Stimulated activated CD4-positive, alpha-beta T cell treated with anti-CD3 and anti-CD28 coated beads, Interleukin-2, amount 100 ng/mL, for 48 hours (primary cell): ENCODE measurements around the gene METTL8.
"Not testable (repeated sequence)": the region's sequence is repeated elsewhere in the genome, so short reads cannot be mapped to it uniquely, and the experiment has no call there.

Experiments used
- DNase-seq, 2 donors: peaks; one replicate each; pipeline ENCODE4 v3.0.0-alpha.2; 2020

The METTL8 gene

GRCh38 chr2:171422710-171423495 is 10.9 kb downstream of the METTL8 start:
- not testable (repeated sequence) for DNase-seq

DNA sequence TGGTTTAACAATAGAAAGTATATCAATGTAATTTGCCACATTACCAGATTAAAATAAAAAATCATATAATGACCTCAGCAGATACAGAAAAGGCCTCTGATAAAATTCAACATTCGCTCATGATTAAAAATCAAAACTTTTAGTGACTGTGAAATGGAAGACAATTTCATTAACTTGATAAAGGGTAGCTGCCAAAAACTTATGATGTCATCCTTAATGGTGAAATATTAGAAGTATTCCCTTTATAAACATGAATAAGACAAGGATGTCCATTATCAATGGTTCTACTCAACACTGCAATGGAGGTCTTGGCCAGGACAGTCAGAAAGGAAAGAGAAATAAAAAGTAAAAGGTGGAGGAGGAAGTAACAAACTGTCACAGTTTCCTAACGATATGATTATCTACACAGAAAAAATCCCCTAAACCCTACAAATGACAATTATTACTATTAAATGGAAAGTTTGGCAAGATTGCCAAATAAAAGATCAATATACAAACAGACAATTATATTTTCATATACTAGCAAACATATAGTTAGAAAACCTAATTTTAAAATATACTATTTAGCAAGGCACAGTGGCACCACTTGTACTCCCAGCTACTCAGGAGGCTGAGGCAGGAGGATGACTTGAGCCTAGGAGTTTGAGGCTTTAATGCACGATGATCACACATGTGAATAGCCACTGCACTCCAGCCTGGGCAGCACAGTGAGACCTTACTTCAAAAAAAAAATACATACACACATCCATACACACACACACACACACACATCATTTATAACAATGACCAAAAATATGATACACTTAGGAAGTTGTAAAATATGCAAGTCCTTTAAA is 12.8 kb downstream of the METTL8 start:
- DNase-seq: no peak

- no peak for DNase-seq
Observed at GRCh38 chr2:171419333-171419732, 14.5 kb downstream of the METTL8 start.

DNA sequence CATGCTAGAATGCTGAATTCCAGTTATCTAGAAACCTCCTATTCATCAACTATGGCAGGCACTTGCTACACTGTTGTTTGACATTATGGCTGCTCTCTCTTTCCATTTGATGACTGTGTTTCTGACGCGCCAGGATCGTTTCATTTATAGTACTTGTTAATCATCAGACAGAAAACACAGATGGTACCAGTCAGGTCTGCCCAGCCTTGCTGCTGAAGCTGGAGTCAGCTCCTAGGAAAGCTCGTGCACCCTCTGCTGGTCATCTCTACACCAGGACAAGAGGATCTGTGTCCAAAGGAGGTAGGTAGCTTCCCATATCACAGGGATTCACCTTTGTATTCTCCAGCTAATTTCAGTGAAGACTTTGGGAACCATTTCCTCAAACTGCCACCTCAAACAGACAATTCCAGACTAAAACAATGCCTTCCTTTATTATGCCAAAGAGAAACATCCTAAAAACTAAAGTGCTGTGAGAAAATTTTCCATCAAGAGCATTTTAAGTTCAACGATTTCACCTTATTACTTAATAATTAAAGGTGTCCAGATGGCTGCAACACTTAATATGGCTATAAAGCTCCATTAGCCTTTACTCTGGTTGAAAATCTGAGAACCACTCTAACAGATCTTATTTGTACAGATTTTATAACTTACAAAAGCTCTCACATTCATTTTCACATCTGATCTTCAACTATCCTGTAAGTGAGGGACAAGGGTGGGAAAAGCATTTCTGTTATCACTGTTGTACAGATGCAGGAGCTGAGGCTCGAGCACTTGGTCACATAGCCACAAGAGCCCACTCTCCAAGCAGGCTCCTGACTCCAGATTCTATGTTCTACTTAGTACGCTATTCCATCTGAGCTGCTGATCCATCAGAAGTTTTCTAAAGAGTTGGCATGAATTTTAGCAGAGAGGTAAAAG is 17.5 kb downstream of the METTL8 start:
- peak; percentile 70 to 77 for DNase-seq

GRCh38 chr2:171414645-171415044 is 19.1 kb downstream of the METTL8 start:
- DNase-seq: not testable (repeated sequence)

DNA sequence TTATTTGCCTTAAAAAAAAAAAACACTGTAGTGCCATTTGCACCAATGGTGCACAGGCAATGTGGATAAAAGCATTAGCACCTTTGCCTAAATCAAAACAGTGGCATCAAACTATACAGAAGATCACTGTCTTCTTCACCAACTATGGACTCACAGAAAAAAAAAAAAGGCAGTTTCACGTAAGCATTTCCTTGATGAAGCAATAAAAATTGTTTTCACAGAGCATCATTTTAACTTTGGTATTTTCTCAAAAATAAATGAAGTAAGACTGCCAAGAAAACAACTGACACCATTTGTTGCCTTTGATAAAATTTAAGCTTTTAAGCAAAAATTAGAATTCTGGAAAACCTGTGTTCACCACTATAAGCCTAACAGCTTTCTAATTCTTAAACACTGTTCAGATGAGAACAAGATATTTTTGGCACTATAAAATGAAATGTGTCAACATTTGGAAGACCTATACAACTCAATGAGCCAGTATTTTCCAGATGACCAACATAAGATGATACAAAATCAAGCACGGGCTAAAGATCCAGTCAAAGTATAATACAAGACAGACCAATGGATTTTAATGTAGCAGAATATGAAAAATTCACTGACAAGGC is 21.1 kb downstream of the METTL8 start:
- no peak for DNase-seq

DNA sequence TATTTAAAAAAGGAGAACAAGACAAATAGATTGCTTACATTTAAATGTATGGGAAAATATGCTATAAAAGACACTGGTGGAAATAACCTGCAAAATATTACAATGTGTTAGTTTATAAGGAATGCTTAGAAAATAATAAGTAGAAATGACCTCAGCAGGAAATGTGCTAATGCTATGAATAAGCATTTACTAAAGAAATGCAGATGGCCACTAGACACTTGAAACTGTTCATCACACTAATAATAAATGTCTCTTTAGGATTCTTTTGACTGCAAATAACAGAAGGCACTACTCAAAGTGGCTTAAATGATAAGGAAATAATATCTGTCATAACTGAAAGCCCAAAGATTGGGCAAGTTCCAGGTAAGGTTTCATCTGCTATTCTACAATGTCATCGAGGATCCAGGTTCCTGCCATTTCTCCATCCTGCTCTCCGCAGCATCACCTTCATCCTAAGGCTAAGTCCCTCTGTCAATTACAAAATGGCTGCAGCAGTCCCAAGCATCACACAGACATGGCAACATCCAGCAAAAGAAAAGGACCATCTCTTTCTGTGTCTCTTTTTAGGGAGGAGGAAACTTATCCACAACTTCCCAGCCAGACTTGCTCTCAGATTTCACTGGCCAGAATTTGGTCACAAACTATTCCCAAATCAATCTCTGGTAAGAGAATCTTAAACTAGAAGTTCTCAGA is 21.9 kb downstream of the METTL8 start:
- no peak for DNase-seq

DNA sequence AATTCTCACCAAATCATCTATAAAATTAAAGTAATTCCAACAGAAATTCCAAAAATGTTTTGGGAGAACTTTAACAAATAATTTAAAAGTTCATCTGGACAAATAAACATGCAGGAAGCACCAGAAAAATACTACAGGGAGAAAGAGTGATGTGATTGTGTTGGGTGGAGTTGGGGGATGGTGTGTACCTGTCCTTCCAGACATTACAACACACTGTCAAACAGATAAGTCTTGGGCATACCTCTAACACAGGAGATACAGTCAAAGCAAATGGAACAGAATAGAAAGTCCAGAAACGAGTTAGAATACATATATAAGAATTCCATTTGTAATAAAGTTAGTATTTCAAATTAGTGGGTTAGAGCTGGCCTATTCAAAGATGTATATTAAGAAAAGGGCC is 22.6 kb downstream of the METTL8 start:
- no peak for DNase-seq

DNA sequence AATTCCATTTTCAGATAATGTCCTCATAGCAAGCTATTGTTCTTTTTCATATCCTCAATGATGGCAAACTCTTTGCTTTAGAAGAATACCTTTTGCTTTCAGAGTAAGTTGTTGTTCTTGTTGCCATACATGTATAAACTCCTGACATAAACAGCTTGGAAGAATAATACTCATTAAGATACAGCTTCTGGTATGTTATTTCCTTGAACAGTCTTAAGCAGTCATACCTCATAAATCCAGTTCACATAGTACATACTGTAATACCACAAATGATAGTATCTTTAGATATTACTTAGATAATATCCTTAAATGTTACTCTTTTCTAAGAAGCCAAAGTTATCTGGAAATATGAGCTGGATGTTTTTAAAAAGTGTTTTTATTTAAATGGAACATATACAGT is 23.2 kb downstream of the METTL8 start:
- DNase-seq: no peak

GRCh38 chr2:171410101-171410500 is 23.7 kb downstream of the METTL8 start:
- DNase-seq: no peak

DNA sequence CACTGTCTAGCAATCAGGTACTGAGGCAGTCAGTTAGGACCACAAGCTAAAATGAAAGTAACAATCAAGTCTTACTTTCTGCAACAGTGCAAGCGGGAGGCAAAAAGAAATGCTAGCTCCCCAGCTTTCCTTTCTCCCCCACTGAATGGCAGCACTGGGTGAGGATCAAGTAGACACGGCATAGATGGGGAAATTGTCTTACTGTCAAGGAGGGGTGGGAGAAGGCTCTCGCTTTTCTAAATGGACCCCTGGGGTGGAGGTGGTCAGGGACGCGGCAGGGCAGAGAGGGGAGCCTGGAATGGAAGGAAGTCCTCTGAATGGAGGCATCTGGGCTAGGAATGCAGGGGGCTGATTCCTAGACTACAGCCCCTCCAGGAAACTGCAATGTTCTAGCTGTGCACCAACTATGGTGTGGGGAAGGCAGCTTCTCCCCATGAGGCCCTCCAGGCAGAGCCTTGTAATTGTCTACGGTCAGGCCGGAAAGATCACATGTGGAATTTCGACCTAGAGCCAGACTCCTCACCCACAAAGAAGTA is 24.3 kb downstream of the METTL8 start:
- DNase-seq: no peak

GRCh38 chr2:171407676-171408044 is 26.1 kb downstream of the METTL8 start:
- DNase-seq: no peak

DNA sequence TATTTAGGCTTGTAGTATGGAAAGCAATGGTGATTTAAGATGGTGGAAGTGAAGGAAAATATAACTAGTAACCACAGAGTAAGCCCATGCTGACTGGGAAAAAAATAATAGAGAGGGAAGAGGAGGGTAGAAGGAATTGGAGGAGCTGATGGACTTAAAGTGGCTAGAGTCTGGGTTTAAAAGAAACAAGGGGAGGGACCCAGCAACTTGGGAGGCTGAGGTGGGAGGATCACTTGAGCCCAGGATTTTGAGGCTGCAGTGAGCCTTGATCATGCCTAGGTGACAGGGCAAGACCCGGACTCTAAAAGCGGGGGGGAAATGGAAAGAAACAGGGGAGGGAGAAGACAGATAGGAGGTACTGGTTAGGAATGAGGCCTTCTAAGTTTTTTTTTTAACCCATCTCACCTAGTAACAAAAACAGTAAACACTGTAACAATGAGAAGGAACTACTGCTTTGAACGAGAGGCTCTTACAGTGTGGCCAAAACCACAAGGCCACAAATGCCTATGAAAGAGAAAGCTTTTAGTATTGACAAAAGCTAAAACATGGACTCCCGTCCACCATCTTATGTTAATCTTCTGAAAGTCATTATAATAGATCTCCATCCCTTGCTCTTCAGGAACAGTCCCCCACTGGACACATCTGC is 26.6 kb downstream of the METTL8 start:
- DNase-seq: no peak

DNA sequence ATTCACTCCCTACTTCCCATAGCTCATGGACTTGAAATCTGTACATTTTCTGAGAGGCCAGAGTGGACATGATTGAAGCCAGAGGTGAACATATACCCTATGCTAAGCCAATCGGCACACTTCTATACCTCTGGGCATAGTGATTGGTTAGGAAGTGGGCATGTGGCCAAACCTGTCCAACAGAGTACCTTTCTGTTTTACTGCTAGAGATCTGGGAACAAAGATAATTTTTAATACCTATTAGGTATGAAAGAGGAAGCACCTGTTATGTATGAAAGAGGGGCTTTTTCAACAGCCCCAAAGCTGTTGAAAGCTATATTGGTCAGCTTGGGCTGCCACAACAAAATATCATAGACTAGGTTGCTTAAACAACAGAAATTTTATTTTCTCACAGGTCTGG is 27.7 kb downstream of the METTL8 start:
- no peak for DNase-seq

DNA sequence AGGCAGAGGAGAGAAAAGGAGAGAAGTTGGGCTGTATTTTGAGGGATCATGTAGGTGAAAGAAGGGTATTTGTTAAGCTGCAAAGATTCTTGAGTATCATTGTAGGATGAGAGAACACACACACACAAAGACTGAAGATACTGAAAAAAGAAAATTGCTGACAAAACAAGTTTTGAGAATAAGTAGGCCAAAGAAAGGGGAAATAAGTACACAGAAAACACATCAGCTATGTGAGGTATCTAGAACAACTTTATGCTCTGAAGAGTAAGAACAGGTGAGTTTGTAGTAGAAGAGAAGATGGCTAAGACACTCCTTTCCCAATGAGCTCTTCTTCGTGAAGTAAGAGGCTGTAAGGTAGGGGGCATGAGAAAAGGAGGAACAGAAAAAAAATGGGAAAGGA is 28.2 kb downstream of the METTL8 start:
- DNase-seq: no peak

GRCh38 chr2:171404719-171405118 is 29.1 kb downstream of the METTL8 start:
- no peak for DNase-seq

DNA sequence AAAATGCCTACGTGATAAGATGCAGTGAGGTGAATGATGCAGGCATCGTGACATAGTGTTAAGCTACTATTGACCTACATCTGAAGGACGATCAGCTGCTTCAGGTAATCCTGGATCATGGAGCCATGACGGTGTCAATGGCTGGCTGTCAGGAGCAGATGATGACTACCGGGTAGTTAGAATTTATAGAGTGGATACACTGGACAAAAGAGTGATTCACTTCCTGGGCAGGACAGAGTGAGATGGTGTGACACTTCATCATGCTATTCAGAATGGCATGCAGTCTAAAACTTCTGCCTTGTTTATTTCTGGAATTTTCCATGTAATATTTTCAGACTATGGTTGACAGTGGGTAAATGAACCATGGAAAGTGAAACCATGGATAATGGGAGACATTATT is 29.5 kb downstream of the METTL8 start:
- no peak for DNase-seq

DNA sequence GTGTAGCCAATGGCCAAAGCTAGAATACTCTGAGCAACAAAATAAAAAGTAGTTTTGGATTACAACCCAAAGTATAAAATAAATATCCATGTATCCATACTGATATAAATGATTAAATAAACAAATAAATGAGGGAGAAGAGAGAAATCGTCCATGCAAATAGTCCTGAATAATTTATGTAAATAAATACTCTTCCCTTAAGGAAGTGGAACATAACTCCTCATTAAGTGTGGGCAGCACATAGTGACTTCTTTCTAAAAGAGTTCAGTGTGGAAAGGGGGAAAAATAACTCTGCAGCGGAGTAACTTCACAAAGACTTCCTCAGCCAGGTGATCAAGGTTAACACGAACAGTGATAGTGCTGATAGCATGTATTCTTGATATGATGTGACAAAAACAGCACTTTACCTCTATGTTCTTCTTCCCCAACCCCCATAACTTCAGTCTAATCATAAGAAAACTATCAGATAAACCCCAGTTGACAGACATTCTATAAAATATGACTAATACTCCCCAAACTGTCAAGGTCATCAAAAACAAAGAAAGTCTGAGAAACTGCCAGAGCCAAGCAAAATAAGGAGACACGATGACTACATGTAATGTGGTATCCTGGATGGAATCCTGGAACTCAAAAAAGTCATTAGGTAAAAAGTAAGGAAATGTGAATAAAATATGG is 30.7 kb downstream of the METTL8 start:
- DNase-seq: no peak

- DNase-seq: no peak
Observed at GRCh38 chr2:171401947-171402346, 31.8 kb downstream of the METTL8 start.

- DNase-seq: no peak
Observed at GRCh38 chr2:171400395-171400794, 33.4 kb downstream of the METTL8 start.

DNA sequence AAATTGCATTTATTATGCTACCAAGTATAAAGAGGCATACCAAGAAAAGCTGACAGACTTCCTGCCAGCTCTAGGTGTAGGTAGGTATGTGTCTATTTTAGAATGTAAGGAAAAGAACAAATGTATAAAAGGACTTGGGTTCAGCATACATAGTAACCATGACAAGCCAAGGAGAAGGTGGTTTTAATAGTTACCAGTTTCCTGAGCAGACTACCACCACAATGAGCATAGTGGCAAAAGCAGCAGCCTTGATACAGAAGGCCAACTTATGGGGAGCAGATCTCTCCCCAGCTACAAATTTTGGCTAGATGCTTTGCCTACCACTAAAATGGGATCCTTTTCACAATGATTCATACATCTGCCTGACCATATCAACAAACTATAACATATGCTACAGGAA is 34.5 kb downstream of the METTL8 start:
- no peak for DNase-seq
